Prostate gland (tissue), 2 donors: ENCODE results near the gene SLC39A11.

ENCODE experiments used
- CTCF ChIP-seq, 4 experiments: fragments of 200-600 bp in 2 of 4; fragments of 450-650 bp in 2 of 4; sonication (generic) in 2 of 4; IDR thresholded peaks; 1 replicate in 3 of 4; 2 replicates in 1 of 4; pipeline ENCODE4 v1.5.1; 2016 to 2019; ENCODE audit warnings: antibody characterized with exemption in 4 of 4, mild to moderate bottlenecking in 2 of 4, moderate library complexity in 2 of 4
- POLR2A ChIP-seq: fragments of 450-650 bp; IDR thresholded peaks from one replicate; pipeline ENCODE4 v1.6.1; 2016; ENCODE audit warnings: antibody characterized with exemption, mild to moderate bottlenecking
- POLR2AphosphoS5 ChIP-seq: sonication (generic); formaldehyde crosslinking; IDR thresholded peaks from one replicate; pipeline ENCODE4 v1.6.1; 2017; ENCODE audit warnings: antibody characterized with exemption

- TF ChIP-seq POLR2A (no peak), POLR2AphosphoS5 (no peak), CTCF (IDR thresholded peaks at IDR 0.05) (no peak)
Measured at GRCh38 chr17:72812823-72813222, 279.7 kb downstream of the SLC39A11 start.
